Panc1 (cell line): ENCODE data around the gene UPB1. TPM values are rescaled to one million over a fixed set of nuclear protein-coding genes. Genes with fewer than 3 reads are reported as not detected.

Experiments used
- ATAC-seq: fragments of 200-7000 bp; cut with Tn5 transposase; 2 replicates; pipeline ENCODE4 v1.9.1; 2020; ENCODE audit warnings: mild to moderate bottlenecking, moderate library complexity
- BruUV-seq: library from RNA; stranded (reverse); fragments of 400-500 nt; replicated peaks from 2 replicates; lab custom pipeline; 2021; lab: Mats Ljungman, UMichigan
- CTCF ChIA-PET: fragments of 300-600 bp; sonication (Branson Sonifier 250); formaldehyde crosslinking; loops from one replicate; lab custom pipeline; 2022; ENCODE audit warnings: antibody characterized with exemption; lab: Charles Lee
- POLR2A ChIA-PET: fragments of 300-600 bp; sonication (Branson Sonifier 250); formaldehyde crosslinking; loops from one replicate; lab custom pipeline; 2022; ENCODE audit warnings: antibody characterized with exemption; lab: Charles Lee
- DNase-seq: peaks from one replicate; pipeline ENCODE4 v3.0.0-alpha.2; 2010; ENCODE audit warnings: low read depth, low spot score
- H3K27ac ChIP-seq: 2 replicates; pipeline ENCODE4 v1.5.1; 2011; ENCODE audit warnings: mild to moderate bottlenecking, low read length, inconsistent platforms
- H3K27me3 ChIP-seq: fragments of 200-500 bp; sonication (Bioruptor generic); 2 replicates; pipeline ENCODE4 v1.6.0; 2014; ENCODE audit warnings: low read length, inconsistent platforms; ENCODE audit not compliant: control insufficient read depth, insufficient read depth
- H3K36me3 ChIP-seq: fragments of 200-500 bp; sonication (Bioruptor generic); 2 replicates; pipeline ENCODE4 v1.5.1; 2014; ENCODE audit warnings: inconsistent platforms, mild to moderate bottlenecking, low read length, moderate library complexity; ENCODE audit not compliant: control insufficient read depth, insufficient read depth
- H3K4me1 ChIP-seq: 2 replicates; pipeline ENCODE4 v1.5.1; 2011; ENCODE audit warnings: inconsistent platforms, mild to moderate bottlenecking, low read length, moderate library complexity; ENCODE audit not compliant: control insufficient read depth, insufficient read depth
- H3K4me3 ChIP-seq, 2 experiments: 2 replicates each; pipeline ENCODE4 v1.5.1; 2011 to 2012; ENCODE audit warnings: low read depth in 2 of 2, low read length in 2 of 2, mild to moderate bottlenecking in 2 of 2, inconsistent platforms in 1 of 2, moderate library complexity in 1 of 2
- H3K9me3 ChIP-seq: fragments of 200-500 bp; sonication (Bioruptor generic); 2 replicates; pipeline ENCODE4 v1.5.1; 2014; ENCODE audit warnings: low read depth, mild to moderate bottlenecking, inconsistent platforms, low read length, moderate library complexity; ENCODE audit not compliant: control insufficient read depth, insufficient read depth
- CTCF ChIP-seq: fragments of 450-650 bp; IDR thresholded peaks from 2 replicates; pipeline ENCODE4 v1.5.1; 2017; ENCODE audit warnings: mild to moderate bottlenecking
- POLR2AphosphoS5 ChIP-seq: IDR thresholded peaks from 2 replicates; pipeline ENCODE4 v1.6.1; 2012; ENCODE audit warnings: mild to moderate bottlenecking, low read depth, low read length, moderate library complexity
- REST ChIP-seq, 2 experiments: IDR thresholded peaks; 2 replicates each; pipeline ENCODE4 v1.6.1; 2011 to 2012; ENCODE audit warnings: low read depth in 2 of 2, control low read depth in 1 of 2, low read length in 1 of 2, mild to moderate bottlenecking in 1 of 2, moderate library complexity in 1 of 2; ENCODE audit not compliant: insufficient read depth in 1 of 2
- SIN3A ChIP-seq: IDR thresholded peaks from 2 replicates; pipeline ENCODE4 v1.6.1; 2012; ENCODE audit warnings: low read depth, mild to moderate bottlenecking, low read length, moderate library complexity, borderline replicate concordance; ENCODE audit not compliant: insufficient read depth
- TCF7L2 ChIP-seq: IDR thresholded peaks from 2 replicates; pipeline ENCODE4 v1.6.1; 2011; ENCODE audit warnings: mild to moderate bottlenecking, low read depth, low read length, inconsistent platforms
- in situ Hi-C: cut with HindIII; loops from 2 replicates; pipeline ENCODE4 v1.10.0; 2016; ENCODE audit warnings: low sequenced_read_pairs, low pct_unique_long_range_greater_than_20kb
- intact Hi-C: fragments of 100-400 bp; cut with micrococcal nuclease; formaldehyde crosslinking; loops from one replicate; pipeline ENCODE4 v1.10.0; 2022; ENCODE audit not compliant: unreplicated experiment
- total RNA-seq: library from RNA; stranded (reverse); gene quantifications from one replicate; pipeline ENCODE4 v1.2.1, GENCODE V29; 2021; ENCODE audit not compliant: unreplicated experiment

The UPB1 gene
- total RNA-seq, 1 experiment from 2014 or later = 0.10 TPM

- POLR2A ChIA-PET = no interaction called here
- DNase-seq (no peak), ATAC-seq (no peak)
- TF ChIP-seq REST (IDR thresholded peaks at IDR 0.05; ENCODE audit: insufficient read depth in 1 of 2, low read depth in 2 of 2, low read length in 1 of 2) (no peak), SIN3A (no peak), TCF7L2 (no peak), CTCF (no peak), POLR2AphosphoS5 (no peak)
- no peak overlapping the region for H3K27ac ChIP-seq
- no peaks in the 10 kb centered on the region for H3K9me3 ChIP-seq
- no TSS peak for BruUV-seq
- in situ Hi-C loops (no loop called here), intact Hi-C loops (no loop called here)
- CTCF ChIA-PET = no interaction called here
- H3K4me3 ChIP-seq = no peak overlapping the region
- no peaks in the 10 kb centered on the region for H3K36me3 ChIP-seq
- H3K4me1 ChIP-seq = no peaks in the 10 kb centered on the region
- no peaks in the 10 kb centered on the region for H3K27me3 ChIP-seq
Measured at GRCh38 chr22:24498824-24499223, 3.7 kb downstream of the UPB1 start.

- DNase-seq (no peak), ATAC-seq (no peak)
- intact Hi-C loops (loop anchor here (5.0 kb wide), 1 partner anchor 77 kb away; no protein-coding TSS in a partner anchor), in situ Hi-C loops (no loop called here)
- Histone ChIP-seq H3K9me3 (no peaks in the 10 kb centered on the region), H3K4me1 (no peaks in the 10 kb centered on the region), H3K27ac (no peak overlapping the region), H3K36me3 (no peaks in the 10 kb centered on the region), H3K4me3 (no peak overlapping the region), H3K27me3 (no peaks in the 10 kb centered on the region)
- no TSS peak for BruUV-seq
- ChIA-PET CTCF (interaction anchor here (0.6 kb wide), 1 partner anchor 25 kb away, joined by 3 read pairs; no protein-coding TSS in a partner anchor), POLR2A (no interaction called here)
- TF ChIP-seq CTCF (no peak), SIN3A (no peak), TCF7L2 (no peak), POLR2AphosphoS5 (no peak), REST (IDR thresholded peaks at IDR 0.05; ENCODE audit: insufficient read depth in 1 of 2, low read depth in 2 of 2, low read length in 1 of 2) (no peak)
Measured at GRCh38 chr22:24499706-24500276, 4.7 kb downstream of the UPB1 start.
